HG02759 (cell line): Measurements from ENCODE around the gene RBM23.
"Not testable (repeated sequence)": the region's sequence is repeated elsewhere in the genome, so short reads cannot be mapped to it uniquely, and the experiment has no call there.

Experiments used
- ATAC-seq: cut with Tn5 transposase; IDR thresholded peaks from one replicate; pipeline ENCODE4 v1.9.1; 2021; ENCODE audit warnings: mild to moderate bottlenecking, moderate library complexity; ENCODE audit not compliant: unreplicated experiment

RBM23 gene

DNA sequence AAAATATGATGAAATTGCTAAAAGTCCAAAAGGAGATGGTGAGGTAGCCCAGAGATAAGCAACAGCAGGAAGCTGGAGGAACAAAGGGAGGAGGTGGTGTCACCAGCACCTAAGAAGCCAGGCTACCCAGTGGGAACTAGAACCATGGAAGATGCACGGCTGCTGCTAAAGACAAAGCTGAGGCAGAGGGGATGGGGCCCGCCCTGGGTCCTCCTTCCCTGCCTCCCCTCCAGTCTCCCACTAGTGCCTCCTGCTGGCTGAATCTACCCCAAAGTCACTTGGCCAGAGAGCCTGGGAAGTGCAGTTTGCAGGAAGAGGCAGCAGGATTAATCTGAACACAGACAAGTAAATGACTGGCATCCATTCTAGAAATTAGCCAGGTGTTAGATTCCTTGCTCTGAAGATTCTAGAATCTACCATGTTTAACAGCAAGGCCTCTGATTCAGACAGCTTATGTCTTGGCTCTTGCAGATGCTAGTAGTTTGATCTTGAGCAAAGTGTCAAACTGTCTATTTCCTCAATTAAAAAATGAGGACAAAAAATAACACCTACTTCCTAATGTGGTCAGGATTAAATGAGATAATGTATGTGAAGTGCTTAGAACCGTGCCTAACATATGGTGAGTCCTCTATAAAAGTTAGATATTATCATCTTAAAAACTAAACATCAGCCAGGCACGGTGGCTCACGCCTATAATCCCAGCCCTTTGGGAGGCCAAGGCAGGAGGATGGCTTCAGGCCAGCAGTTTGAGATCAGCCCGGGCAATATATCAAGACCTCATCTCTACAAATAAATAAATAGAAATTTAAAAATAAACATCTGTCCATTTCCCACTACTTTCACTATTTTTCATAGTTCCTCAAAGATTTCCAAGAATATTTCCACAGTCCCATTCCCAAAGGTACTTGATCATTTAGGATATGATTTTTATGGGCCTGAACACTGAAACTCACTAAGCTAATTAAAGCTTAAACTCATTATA, 53.2 kb downstream of the RBM23 start:
- ATAC-seq: no peak

DNA sequence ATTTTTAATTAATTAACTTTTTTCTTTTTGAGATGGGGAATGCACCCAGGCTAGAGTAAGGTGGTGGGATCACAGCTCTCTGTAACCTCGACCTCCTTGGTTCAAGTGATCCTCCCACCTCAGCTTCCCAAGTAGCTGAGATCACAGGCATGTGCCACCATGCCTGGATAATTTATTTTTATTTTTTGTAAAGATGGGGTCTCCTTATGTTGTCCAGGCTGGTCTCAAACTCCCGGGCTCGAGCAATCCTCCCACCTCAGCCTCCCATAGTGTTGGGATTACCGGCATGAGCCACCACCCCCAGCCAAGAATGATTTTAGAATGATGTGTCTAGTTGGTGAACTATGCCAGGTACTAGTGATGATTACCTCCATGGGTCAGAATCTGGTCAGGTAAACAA, 54.0 kb downstream of the RBM23 start:
- no peak for ATAC-seq

DNA sequence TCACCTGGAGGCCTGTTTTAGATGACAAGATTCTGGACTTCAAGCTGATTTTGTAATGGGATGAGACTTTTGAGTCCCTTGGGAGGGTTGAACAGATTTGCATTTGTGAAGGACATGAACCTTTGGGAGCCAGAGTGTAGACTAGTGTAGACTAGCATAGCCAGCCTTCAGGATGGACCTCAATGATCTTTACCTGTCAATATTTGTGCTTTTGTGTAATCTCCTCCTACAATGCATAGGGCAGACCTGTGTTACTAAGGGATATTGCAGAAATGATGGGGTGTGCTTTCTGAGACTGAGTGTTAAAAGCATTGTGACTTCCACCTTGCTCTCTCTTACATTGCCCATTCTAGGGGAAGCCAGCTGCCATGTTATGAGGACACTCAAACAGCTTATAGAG, 57.3 kb downstream of the RBM23 start:
- no peak for ATAC-seq

DNA sequence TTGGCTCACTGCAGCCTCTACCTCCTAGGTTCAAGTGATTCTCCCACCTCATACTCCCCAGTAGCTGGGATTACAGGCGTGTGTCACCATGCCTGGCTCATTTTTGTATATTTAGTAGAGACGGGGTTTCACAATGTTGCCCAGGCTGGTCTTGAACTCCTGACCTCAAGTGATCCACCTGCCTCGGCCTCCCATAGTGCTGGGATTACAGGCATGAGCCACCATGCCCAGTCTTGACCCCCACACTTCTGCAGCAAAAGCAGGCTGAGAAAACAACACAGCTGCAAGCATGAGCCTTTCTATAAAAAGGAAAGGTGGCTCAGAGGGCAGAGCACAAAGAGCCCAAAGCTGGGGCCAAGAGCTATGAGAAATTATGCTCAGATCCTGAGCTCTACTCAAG, 58.6 kb downstream of the RBM23 start:
- not testable (repeated sequence) for ATAC-seq

- ATAC-seq: no peak
Observed at GRCh38 chr14:22856428-22856827, 62.5 kb downstream of the RBM23 start.

GRCh38 chr14:22854963-22855724, 63.8 kb downstream of the RBM23 start:
- no peak for ATAC-seq

DNA sequence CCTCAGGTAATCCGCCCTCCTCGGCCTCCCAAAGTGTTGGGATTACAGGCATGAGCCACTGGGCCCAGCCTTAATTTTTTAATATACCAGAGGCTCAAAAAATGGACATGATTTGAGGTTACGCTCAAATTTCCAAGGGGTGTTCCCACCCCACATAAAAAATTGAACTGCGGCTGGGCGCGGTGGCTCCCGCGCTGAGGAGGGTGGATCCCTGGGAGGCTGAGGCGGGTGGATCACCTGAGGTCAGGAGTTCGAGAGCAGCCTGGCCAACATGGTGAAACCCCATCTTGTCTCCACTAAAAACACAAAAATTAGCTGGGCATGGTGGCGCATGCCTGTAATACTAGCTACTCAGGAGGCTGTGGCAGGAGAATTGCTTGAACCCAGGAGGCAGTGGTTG, 64.7 kb downstream of the RBM23 start:
- ATAC-seq: not testable (repeated sequence)

DNA sequence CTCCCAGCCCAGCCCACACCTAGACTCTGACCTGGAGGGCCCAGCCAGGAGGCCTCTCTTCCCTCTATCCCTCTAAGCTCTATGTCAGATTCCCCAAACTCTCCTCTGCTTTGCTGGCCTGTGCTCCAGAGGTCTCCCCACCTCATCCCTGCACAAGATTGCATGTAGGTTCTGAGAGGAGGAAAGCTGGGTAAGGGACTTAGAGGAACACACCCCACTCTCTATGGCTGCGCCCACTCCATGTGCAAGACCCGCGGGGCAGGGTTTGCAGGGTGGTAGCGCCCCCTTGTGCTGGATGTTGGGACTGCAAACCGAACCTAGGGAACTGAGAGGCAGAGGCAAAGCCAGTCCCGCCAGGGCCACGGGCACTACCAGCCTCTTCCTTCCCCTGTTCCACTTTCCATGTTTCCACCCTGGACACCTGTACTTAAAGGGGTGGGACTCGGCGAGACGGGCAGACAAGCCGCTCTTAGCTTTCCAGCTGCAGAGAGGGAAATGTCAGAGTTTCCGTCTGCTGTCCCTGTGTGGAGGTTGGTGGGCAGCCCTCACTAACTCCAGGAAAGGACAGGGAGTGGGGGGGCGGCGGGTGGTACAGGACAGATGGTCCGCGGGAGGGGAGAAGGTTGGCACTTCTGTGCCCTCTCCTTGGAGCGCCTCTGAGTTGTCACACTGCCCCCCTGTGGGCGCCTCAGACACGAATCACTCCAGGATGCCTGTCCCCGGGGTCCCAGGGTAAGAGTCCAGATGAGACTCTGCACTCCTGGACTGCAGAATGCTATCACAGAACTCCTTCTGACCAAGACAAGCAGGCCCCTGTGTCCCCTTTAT, 65.8 kb downstream of the RBM23 start:
- peak; percentile 80 for ATAC-seq

- ATAC-seq: no peak
Observed at GRCh38 chr14:22852599-22852939, 66.4 kb downstream of the RBM23 start.

DNA sequence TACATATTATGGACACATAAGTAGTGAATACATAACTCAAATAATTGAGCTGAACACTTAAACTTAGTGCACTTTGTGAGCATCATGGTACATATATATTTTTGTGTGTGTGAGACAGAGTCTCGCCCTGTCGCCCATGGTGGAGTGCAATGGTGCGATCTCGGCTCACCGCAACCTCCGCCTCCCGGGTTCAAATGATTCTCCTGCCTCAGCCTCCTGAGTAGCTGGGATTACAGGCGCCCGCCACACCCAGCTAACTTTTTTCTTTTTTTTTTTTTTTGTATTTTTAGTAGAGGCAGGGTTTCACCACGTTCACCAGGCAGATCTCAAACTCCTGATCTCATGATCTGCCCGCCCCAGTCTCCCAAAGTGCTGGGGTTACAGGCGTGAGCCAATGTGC, 66.8 kb downstream of the RBM23 start:
- not testable (repeated sequence) for ATAC-seq

DNA sequence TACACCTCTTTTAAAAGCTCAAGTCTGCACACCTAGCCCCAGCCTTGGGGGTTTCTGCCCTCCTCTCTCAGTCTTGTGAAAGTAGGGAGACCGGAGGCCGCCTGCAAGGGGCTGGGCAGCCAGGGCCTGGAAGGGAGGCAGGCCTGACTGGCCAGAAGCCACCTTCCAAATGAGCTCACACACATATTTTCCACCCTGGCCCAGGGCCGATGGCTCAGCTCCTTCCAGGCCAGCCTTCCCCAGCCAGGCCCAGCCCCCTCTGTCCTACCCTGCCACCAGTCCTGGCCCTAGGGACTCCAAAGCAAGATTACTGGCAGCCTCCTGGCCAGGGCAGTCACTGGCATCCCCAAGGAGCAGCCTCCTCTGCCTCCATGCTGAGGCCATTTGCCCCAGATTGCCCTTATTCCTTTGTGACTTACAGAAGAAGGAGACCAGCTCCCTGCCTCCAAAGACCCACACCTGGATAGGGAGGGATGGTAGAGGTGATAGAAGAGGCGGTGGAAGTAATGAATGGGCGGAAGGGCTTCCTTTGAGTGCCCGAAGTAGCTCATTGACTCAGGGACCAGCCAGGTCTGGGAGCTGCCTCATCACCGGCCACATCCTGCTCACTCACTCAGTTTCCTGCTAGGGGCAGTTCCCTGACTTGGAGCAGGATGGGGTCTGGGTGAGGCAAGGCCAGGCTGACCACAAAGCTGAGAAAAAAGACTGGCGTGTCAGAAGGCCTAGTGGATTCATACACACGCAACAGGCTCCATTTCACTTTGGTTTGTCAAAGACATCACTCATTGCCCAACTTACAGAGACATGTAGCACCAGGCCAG, 67.8 kb downstream of the RBM23 start:
- no peak for ATAC-seq

DNA sequence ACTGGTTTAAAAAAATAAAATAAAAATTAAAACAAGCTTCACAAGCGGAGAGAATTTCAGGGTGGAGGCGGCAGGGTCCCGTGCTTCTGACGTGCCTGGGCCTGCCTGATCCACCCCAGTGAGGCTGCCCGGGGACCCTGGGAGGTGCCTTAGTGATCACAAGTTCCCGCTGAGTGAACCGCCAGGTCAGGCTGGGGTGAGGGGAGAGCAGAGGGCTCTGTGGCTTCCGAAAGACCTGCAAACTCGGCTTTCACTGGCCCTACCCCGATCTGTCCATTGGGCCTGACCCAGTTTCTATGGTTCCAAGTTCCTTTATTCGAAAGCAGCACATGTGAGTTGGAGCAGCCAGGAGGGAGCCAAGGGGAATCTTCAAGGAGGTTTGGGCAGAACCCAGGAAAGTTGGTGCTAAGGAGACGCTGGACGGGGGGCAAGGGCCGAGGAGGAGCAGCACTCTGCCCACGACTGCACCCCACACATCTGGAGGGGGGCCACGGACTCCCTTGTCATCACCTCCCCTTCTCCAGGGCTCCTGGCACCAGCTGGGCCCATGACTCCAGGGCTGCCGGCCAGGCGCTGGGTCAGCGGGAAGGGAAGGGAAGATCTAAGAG, 69.6 kb downstream of the RBM23 start:
- no peak for ATAC-seq

- no peak for ATAC-seq
Observed at GRCh38 chr14:22848351-22849164, 70.4 kb downstream of the RBM23 start.

DNA sequence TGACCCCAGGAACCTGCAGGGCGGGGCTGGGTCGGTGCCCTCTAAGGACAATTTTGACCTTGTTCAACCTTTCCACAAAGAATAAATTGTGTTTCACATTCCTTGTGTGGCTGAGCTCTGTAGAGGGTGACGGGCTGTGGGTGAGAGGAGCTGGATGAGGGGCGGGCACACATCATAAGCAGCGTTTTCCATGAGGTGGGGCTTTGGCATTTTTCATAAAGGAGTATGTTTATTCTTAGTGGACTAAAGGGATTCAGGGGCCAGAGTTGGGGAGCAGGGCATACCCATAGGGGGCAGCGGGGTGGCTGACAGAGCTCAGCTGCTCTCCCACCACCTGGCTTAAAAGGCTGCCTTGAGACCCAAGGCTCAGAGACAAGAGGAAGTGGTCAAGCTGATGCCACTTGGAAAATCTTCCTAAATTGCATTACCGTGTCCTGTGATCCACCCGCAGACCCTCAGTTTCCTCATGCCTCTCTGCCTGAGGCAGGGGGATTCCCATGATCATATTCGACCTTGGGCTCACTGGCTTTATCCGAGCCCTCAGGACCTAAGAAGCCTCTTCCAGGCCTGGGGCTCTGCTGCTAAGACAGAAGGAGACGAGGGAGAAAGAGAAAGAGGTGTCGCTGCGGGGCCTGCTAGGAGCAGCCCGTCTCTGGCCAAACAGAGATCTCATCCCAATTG, 71.1 kb downstream of the RBM23 start:
- no peak for ATAC-seq

DNA sequence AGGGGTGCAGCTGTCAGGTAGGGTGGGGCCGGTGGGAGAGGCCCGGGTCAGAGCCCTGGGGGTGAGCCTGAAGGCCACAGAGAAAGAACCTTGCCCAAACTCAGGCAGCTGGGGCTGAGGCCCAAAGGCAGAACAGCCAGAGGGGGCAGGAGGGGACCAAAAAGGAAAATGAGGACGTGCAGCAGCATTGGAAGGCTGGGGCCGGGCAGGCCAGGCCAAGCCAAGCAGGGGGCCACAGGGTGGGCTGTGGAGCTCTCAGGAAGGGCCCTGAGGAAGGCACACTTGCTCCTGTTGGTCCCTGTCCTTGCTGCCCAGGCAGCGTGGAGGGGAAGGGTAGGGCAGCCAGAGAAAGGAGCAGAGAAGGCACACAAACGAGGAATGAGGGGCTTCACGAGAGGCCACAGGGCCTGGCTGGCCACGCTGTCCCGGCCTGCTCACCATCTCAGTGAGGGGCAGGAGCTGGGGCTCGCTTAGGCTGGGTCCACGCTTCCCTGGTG, 72.1 kb downstream of the RBM23 start:
- ATAC-seq: no peak

- ATAC-seq: no peak
Observed at GRCh38 chr14:22845821-22846625, 72.9 kb downstream of the RBM23 start.

- ATAC-seq: no peak
Observed at GRCh38 chr14:22845103-22845394, 73.9 kb downstream of the RBM23 start.
